PC-9 (cell line): ENCODE data around the gene TEX10.

Experiments
- CTCF ChIP-seq: fragments of 200-600 bp; sonication (generic); conservative IDR thresholded peaks from 2 replicates; pipeline ENCODE4 v1.6.1; 2017; ENCODE audit warnings: mixed run types, antibody characterized with exemption, mild to moderate bottlenecking, moderate library complexity
- EZH2 ChIP-seq: fragments of 200-600 bp; sonication (generic); IDR thresholded peaks from 2 replicates; pipeline ENCODE4 v1.8.0; 2017; ENCODE audit warnings: antibody characterized with exemption, low read depth

GRCh38 chr9:100352727-100353505, at the start of gene TEX10:
- TF ChIP-seq CTCF = no peak
- TF ChIP-seq EZH2 = no peak
